ENCODE data around the gene ELOVL4.

GRCh38 chr6:79872986-79873385 is 74.4 kb downstream of the ELOVL4 start:
- TF ChIP-seq, protein P1, sequence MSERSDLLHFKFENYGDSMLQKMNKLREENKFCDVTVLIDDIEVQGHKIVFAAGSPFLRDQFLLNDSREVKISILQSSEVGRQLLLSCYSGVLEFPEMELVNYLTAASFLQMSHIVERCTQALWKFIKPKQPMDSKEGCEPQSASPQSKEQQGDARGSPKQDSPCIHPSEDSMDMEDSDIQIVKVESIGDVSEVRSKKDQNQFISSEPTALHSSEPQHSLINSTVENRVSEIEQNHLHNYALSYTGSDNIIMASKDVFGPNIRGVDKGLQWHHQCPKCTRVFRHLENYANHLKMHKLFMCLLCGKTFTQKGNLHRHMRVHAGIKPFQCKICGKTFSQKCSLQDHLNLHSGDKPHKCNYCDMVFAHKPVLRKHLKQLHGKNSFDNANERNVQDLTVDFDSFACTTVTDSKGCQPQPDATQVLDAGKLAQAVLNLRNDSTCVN (CRISPR knock-in tag; IDR thresholded peaks at IDR 0.05; ENCODE audit: borderline replicate concordance), result no peak
- TF ChIP-seq ZNF513 (CRISPR knock-in tag; conservative IDR thresholded peaks at IDR 0.05) (no peak), NFATC3 (CRISPR knock-in tag; IDR thresholded peaks at IDR 0.05) (no peak), JUND (CRISPR knock-in tag; IDR thresholded peaks at IDR 0.05) (no peak), SP2 (CRISPR knock-in tag; IDR thresholded peaks at IDR 0.05) (no peak)
